GM13977 (cell line): ENCODE results near the gene NFE2L3.
A peak's percentile ranks its signal among the peaks of the same experiment; 100 is the strongest.

ENCODE experiments used
- DNase-seq: peaks from one replicate; pipeline ENCODE4 v3.0.0; 2012; ENCODE audit warnings: low spot score
- in situ Hi-C: fragments of 300-500 bp; cut with MboI; formaldehyde crosslinking; loops from one replicate; pipeline ENCODE4 v1.12.0; 2022; ENCODE audit warnings: low sequenced_read_pairs, low pct_unique_long_range_greater_than_20kb, mixed read lengths, inconsistent platforms; ENCODE audit not compliant: unreplicated experiment
- TF ChIP-seq, protein P1 (sequence below): IDR thresholded peaks from 2 replicates; pipeline ENCODE4 v1.5.1; 2012; ENCODE audit warnings: mild to moderate bottlenecking, control low read depth; ENCODE audit not compliant: insufficient read depth; ENCODE audit errors: extremely low read depth, missing control alignments

NFE2L3 gene

GRCh38 chr7:26195867-26196657 lies 44.1 kb downstream of the NFE2L3 start:
- no peak for DNase-seq
- TF ChIP-seq, protein P1, sequence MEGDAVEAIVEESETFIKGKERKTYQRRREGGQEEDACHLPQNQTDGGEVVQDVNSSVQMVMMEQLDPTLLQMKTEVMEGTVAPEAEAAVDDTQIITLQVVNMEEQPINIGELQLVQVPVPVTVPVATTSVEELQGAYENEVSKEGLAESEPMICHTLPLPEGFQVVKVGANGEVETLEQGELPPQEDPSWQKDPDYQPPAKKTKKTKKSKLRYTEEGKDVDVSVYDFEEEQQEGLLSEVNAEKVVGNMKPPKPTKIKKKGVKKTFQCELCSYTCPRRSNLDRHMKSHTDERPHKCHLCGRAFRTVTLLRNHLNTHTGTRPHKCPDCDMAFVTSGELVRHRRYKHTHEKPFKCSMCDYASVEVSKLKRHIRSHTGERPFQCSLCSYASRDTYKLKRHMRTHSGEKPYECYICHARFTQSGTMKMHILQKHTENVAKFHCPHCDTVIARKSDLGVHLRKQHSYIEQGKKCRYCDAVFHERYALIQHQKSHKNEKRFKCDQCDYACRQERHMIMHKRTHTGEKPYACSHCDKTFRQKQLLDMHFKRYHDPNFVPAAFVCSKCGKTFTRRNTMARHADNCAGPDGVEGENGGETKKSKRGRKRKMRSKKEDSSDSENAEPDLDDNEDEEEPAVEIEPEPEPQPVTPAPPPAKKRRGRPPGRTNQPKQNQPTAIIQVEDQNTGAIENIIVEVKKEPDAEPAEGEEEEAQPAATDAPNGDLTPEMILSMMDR: no peak
- in situ Hi-C loops: loop anchor here (5.0 to 25.0 kb wide), 3 partner anchors 104 to 309 kb away; no protein-coding TSS in a partner anchor

DNA sequence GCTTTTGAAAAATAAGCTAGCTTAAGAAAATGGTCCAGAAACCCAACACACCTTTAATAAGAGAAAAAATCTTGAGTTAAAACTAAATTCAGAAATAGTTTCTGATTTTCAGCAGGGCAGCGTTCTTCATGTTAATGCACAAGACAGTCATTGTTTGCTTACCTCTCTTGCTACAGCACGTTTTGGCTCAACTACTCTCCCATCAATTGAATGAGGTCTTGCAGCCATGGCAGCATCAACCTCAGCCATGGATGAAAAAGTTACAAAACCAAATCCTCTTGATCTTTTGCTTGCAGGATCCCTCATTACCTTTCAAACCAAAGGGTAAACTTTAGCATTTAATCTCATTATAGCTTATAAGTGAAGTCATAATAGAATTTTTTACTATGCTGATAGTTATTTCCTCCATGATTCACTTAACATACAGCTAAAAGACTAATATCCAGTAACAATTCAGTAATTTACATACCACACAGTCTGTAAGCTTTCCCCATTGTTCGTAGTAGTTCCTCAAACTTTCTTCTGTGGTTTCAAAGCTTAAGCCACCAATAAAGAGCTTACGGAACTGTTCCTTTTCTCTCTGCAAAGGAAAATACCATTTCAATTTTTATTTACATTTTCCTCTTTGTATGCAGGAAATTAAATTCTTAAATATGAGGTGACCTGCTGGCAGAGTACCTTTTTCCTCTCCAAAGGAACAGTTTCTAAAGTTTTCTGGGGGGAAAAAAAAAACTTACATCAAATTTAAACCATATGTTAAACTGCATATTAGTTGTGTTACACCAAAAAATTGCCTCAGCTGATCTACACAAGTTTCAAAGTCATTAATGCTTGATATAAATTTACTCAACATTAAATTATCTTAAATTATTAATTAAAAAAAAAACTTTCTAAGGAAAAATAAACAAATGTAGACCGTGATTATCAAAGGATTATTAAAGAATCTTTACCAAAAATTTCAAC lies 45.4 kb downstream of the NFE2L3 start:
- no peak for DNase-seq
- in situ Hi-C loops: loop anchor here (5.0 to 25.0 kb wide), 3 partner anchors 105 to 310 kb away; no protein-coding TSS in a partner anchor
- TF ChIP-seq, protein P1: no peak

GRCh38 chr7:26198133-26198780 lies 46.3 kb downstream of the NFE2L3 start:
- in situ Hi-C loops: loop anchor here (5.0 to 25.0 kb wide), 3 partner anchors 106 to 311 kb away; no protein-coding TSS in a partner anchor
- DNase-seq: no peak
- TF ChIP-seq, protein P1: peak; percentile 58

DNA sequence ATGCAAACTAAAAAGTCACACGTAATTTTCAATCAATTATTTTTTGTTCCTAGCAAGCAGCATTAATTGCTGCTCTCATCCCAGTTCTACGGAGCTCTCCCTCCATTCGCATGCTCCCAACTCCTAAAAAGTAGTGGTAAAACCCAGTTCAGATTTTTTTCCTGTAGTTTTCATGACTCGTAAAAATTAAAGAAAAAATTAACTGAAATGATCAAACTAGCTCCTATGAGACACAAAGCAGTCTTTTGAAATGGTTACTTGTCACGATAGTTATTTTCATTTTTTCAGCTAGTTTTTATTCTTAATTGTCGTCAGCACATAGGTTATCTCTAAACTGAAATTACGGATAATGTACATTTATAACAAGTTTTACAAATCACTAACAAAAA lies 46.8 kb downstream of the NFE2L3 start:
- TF ChIP-seq, protein P1: no peak
- in situ Hi-C loops: loop anchor here (5.0 to 25.0 kb wide), 3 partner anchors 106 to 311 kb away; no protein-coding TSS in a partner anchor
- no peak for DNase-seq

DNA sequence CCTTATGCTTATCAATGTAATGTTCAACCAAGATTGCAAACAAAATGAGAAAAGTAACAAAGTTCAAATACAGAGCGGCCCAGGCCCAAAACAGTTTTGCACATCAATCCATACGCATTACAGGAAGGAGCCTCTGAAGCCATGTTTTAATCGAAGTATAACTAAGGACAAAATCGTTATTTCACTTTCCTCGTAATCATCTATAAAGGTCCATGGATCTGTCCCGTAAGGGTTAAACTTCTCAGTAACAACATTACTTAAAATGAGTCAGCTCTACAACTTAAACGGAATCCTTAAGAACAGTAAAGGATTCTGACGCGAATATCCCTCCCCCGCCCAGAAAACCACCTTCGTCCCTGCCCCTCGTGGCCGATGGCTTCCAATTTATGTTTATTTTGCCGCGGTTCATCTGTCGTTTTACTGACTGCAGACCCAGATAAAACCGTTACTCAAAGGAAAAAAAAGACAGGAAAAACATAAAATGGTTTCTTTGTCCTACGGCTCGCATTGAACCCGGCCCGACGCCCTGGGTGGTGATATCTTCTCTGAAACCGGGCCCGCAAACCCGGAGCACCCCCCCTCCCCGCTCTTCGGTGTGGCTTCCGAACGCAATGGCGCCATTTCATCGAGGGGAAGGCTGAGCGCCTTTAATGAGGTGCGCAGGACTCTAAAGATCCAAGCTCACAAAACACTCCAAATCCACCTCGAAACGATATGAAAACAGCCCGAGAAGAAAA lies 47.5 kb downstream of the NFE2L3 start:
- TF ChIP-seq, protein P1: no peak
- no peak for DNase-seq
- in situ Hi-C loops: loop anchor here (5.0 to 25.0 kb wide), 3 partner anchors 107 to 312 kb away; no protein-coding TSS in a partner anchor

DNA sequence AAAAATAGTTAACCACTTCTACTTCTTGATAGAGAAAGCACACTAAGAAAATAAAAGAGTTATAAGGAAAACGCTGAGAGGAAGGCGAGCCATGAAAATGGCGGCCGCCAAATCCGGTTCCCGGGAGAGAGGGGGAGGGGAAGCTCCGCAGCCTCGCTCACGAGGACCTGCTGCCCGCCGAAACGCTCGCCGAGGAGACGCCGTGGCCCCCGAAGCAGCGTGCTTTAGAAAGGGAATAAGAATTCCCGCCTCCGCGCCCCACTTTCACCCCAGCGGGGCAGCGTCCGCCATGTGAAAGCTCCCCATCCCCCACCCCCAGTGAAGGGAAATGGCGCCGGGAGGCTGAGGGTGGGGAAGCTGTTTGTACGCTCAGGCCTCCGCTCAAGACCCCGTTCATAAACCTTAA lies 48.0 kb downstream of the NFE2L3 start:
- in situ Hi-C loops: no loop called here
- DNase-seq: peak; percentile 35

More for the DNA sequence above, 48.0 kb downstream of the NFE2L3 start:
- TF ChIP-seq, protein P1: no peak
